Prostate gland (tissue), 2 donors: Measurements from ENCODE around the gene TSPAN2.

Experiments
- POLR2A ChIP-seq: fragments of 450-650 bp; IDR thresholded peaks from one replicate; pipeline ENCODE4 v1.6.1; 2016; ENCODE audit warnings: antibody characterized with exemption, mild to moderate bottlenecking
- POLR2AphosphoS5 ChIP-seq: sonication (generic); formaldehyde crosslinking; IDR thresholded peaks from one replicate; pipeline ENCODE4 v1.6.1; 2017; ENCODE audit warnings: antibody characterized with exemption
- TF ChIP-seq, protein P1 (sequence below), 4 experiments: fragments of 200-600 bp in 2 of 4; fragments of 450-650 bp in 2 of 4; sonication (generic) in 2 of 4; IDR thresholded peaks; 1 replicate in 3 of 4; 2 replicates in 1 of 4; pipeline ENCODE4 v1.5.1; 2016 to 2019; ENCODE audit warnings: antibody characterized with exemption in 4 of 4, mild to moderate bottlenecking in 2 of 4, moderate library complexity in 2 of 4

DNA sequence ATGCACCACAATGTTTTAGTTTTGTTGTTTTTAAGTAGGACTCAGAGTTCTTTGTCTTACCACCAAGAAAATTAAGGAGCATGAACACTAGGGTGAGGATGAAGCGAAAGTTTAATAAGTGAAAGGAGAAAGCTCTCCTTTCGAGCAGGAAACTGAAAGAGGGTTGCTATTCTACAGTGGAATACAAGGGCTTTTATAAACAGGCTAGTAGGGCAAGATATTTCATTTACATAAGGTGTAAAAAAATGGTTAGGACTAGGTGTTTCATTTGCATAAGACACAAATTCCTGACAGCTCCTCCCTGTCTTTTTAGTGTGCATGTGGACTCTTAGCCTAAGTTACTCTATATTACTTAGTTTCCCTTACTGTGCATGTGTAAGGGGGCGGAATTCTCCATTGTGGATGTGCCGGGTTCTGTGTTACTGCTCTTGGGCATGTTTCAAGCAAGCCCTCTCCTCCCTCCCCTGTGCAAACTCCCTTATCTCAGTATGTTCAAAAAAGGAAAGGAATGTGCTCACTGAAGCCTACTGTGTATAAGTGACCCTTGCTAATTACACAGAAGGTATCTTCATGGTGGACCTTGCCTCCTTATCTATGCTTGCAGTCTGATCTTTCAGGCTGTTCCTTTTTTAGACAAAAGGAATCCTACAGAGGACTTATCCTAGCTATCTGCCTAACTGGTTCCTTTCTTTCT, 52.3 kb downstream of the TSPAN2 start:
- TF ChIP-seq POLR2A, result no peak
- TF ChIP-seq, protein P1, sequence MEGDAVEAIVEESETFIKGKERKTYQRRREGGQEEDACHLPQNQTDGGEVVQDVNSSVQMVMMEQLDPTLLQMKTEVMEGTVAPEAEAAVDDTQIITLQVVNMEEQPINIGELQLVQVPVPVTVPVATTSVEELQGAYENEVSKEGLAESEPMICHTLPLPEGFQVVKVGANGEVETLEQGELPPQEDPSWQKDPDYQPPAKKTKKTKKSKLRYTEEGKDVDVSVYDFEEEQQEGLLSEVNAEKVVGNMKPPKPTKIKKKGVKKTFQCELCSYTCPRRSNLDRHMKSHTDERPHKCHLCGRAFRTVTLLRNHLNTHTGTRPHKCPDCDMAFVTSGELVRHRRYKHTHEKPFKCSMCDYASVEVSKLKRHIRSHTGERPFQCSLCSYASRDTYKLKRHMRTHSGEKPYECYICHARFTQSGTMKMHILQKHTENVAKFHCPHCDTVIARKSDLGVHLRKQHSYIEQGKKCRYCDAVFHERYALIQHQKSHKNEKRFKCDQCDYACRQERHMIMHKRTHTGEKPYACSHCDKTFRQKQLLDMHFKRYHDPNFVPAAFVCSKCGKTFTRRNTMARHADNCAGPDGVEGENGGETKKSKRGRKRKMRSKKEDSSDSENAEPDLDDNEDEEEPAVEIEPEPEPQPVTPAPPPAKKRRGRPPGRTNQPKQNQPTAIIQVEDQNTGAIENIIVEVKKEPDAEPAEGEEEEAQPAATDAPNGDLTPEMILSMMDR (IDR thresholded peaks at IDR 0.05), result no peak
- TF ChIP-seq POLR2AphosphoS5, result no peak
